DMS153 treated with DMSO at 0.1 percent for 48 hours (cell line): ENCODE results near the gene HIPK2.

Experiments used
- DNase-seq: peaks from one replicate; lab custom pipeline; 2025; ENCODE audit not compliant: unreplicated experiment; lab: John Stamatoyannopoulos, UW

HIPK2 gene

GRCh38 chr7:139658296-139658695, 119.5 kb downstream of the HIPK2 start:
- DNase-seq: no peak

- no peak for DNase-seq
These were observed 120.1 kb downstream of the HIPK2 start for GRCh38 chr7:139657725-139658124.

- no peak for DNase-seq
These were observed 121.4 kb downstream of the HIPK2 start for GRCh38 chr7:139656387-139656786.

- no peak for DNase-seq
These were observed 122.5 kb downstream of the HIPK2 start for GRCh38 chr7:139655305-139655704.

GRCh38 chr7:139654276-139655181, 123.3 kb downstream of the HIPK2 start:
- no peak for DNase-seq

GRCh38 chr7:139651914-139652313, 125.9 kb downstream of the HIPK2 start:
- DNase-seq: no peak

- DNase-seq: no peak
These were observed 126.5 kb downstream of the HIPK2 start for GRCh38 chr7:139651308-139651707.

- no peak for DNase-seq
These were observed 127.2 kb downstream of the HIPK2 start for GRCh38 chr7:139650429-139651100.

- DNase-seq: peak; percentile 24
These were observed 128.8 kb downstream of the HIPK2 start for GRCh38 chr7:139648941-139649425.

GRCh38 chr7:139648391-139648861, 129.4 kb downstream of the HIPK2 start:
- peak; percentile 19 for DNase-seq

GRCh38 chr7:139647814-139648390, 129.9 kb downstream of the HIPK2 start:
- no peak for DNase-seq

- DNase-seq: no peak
These were observed 130.7 kb downstream of the HIPK2 start for GRCh38 chr7:139647085-139647484.

GRCh38 chr7:139646566-139646965, 131.2 kb downstream of the HIPK2 start:
- no peak for DNase-seq

GRCh38 chr7:139645572-139646523, 131.9 kb downstream of the HIPK2 start:
- peak; percentile 45 for DNase-seq

GRCh38 chr7:139643951-139644585, 133.7 kb downstream of the HIPK2 start:
- no peak for DNase-seq

- no peak for DNase-seq
These were observed 135.5 kb downstream of the HIPK2 start for GRCh38 chr7:139642283-139642682.

GRCh38 chr7:139641337-139641992, 136.3 kb downstream of the HIPK2 start:
- no peak for DNase-seq

GRCh38 chr7:139640681-139641080, 137.1 kb downstream of the HIPK2 start:
- no peak for DNase-seq

GRCh38 chr7:139639563-139639962, 138.2 kb downstream of the HIPK2 start:
- DNase-seq: no peak
